Loucy (cell line): ENCODE measurements around the gene ITGA11.

Source experiments
- CTCF ChIP-seq: fragments of 200-600 bp; sonication (generic); conservative IDR thresholded peaks from 2 replicates; pipeline ENCODE4 v1.5.1; 2014; ENCODE audit warnings: mild to moderate bottlenecking, antibody characterized with exemption, low read length
- EZH2phosphoT487 ChIP-seq: fragments of 200-600 bp; IDR thresholded peaks from 2 replicates; pipeline ENCODE4 v1.6.1; 2018; ENCODE audit warnings: antibody characterized with exemption, mild to moderate bottlenecking, moderate library complexity, borderline replicate concordance

DNA sequence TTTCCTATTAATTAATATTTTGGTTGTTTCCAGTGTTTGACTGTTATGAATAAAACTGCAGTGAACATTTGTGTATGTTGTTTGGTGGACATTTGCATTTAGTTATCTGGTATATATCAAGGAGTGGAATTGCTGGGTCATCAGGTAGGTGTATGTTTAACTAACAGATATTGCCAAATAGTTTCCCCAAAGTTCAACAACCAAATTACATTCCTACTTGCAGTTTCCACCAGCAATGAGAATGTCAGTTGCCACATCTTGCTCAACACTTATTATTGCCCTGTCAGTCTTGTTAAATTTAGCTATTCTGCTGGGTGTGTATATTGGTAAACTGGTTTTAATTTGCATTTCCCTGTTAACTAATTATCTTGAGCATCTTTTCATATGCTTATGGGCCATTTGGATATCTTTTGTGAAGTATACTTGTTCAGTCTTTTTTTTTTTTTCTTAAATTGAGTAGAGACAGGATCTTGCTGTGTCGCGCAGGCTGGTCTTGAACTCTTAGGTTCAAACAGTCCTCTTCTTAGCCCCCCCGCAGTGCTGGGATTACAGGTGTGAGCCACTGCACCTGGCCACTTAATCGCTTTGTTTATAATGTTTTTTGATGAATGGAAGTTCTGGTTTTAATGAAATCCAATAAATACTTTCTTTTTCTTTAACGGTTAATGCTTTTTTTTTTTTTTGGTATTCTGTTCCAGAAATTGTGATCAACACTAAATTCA lies 146.5 kb downstream of the ITGA11 start:
- TF ChIP-seq CTCF (no peak), EZH2phosphoT487 (no peak)
